H1 (cell line): ENCODE data around the gene SUPT7L. TPM values are rescaled to one million over a fixed set of nuclear protein-coding genes. Genes with fewer than 3 reads are reported as not detected.

Source experiments
- EZH2 ChIP-seq: fragments of 200-600 bp; sonication (generic); IDR thresholded peaks from 2 replicates; pipeline ENCODE4 v1.7.1; 2012; ENCODE audit warnings: low read depth, mild to moderate bottlenecking, moderate library complexity, low read length, inconsistent platforms; ENCODE audit not compliant: severe bottlenecking
- POU5F1 ChIP-seq: IDR thresholded peaks from 2 replicates; pipeline ENCODE4 v1.6.1; 2011; ENCODE audit warnings: low read depth, mild to moderate bottlenecking, low read length, moderate library complexity
- RFX5 ChIP-seq: IDR thresholded peaks from 2 replicates; pipeline ENCODE4 v1.6.1; 2011; ENCODE audit warnings: low read depth, low read length, improper control_type of control experiment, borderline replicate concordance
- RXRA ChIP-seq: IDR thresholded peaks from 2 replicates; pipeline ENCODE4 v1.6.1; 2011; ENCODE audit warnings: low read depth, mild to moderate bottlenecking, low read length, moderate library complexity; ENCODE audit not compliant: insufficient read depth
- SIRT6 ChIP-seq: IDR thresholded peaks from one replicate; pipeline ENCODE4 v1.7.1; 2012; ENCODE audit warnings: low read length, inconsistent platforms
- SP1 ChIP-seq: IDR thresholded peaks from 2 replicates; pipeline ENCODE4 v1.6.1; 2011; ENCODE audit warnings: low read depth, low read length
- TAF1 ChIP-seq: IDR thresholded peaks from 2 replicates; pipeline ENCODE4 v1.6.1; 2011; ENCODE audit warnings: mild to moderate bottlenecking, low read depth, low read length
- TCF12 ChIP-seq: IDR thresholded peaks from 2 replicates; pipeline ENCODE4 v1.6.1; 2011; ENCODE audit warnings: low read depth, mild to moderate bottlenecking, low read length
- polyA plus RNA-seq, 7 experiments: library from polyadenylated mRNA; depleted of rRNA in 3 of 7; stranded (reverse) in 5 of 7; unstranded in 2 of 7; fragments of >200 nt in 5 of 7; fragments of 200-250 nt in 2 of 7; gene quantifications; 1 replicate in 5 of 7; 2 replicates in 1 of 7; 4 replicates in 1 of 7; pipeline versions ENCODE4 v1.2.1 to v1.2.3, GENCODE V29; 2011 to 2013; ENCODE audit warnings: missing spikeins in 2 of 7, mixed read lengths in 2 of 7
- total RNA-seq: library from RNA; stranded (reverse); fragmentation: NEBNext Ultra II Directional; extraction: Animal tissue kit (Norgen Biotek cat#: 25700); gene quantifications from 2 replicates; pipeline ENCODE4 v1.2.1, GENCODE V29; 2021
- TF ChIP-seq, protein P1 (sequence below): fragments of 300-600 bp; sonication (generic); IDR thresholded peaks from 2 replicates; pipeline ENCODE4 v1.7.1; 2012; ENCODE audit warnings: low read length, moderate library complexity, mild to moderate bottlenecking, inconsistent platforms; ENCODE audit not compliant: insufficient replicate concordance

Gene SUPT7L
- total and polyA plus RNA-seq, 2 of the 8 experiments (the other 6 are each of a cell fraction or from before 2014, with no cell fraction given) = 22.2 to 26.6 TPM

DNA sequence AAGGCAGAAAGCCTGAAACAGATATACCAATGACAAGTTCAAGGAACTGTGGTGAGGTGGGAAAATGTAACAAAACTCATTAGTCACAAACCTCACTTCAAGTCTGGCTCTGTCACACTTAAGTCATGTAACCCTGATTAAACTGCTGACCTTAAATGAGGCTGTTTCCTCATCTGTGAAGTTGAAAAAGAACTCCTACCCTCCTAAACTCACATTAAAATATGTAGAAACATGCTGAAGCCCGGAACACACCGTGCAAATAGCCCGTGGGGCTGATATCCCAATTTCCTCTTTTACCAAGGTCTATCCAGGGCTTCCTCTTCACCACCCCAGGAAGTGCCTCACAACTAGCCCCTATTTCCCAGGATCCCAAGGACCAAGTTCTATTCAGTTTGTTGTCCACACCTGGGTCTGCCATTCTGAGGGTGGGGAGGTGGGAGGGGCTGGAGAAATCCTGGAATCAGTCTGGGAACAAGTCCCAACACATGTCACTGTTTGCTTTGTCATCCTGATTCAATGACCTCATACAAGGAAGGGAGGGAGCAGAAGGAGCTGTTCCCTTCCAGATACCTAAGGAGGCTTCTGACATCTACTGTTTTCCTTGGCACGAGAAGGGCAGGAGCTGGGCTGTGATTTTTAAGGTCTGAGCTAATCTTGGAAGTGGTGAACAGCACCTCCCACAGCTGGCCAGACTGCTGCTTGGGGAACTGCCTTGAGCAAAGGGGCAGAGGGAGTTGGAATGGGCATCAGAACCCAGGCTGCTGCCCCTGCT lies 42.6 kb upstream of the SUPT7L start (continued):
- TF ChIP-seq, protein P1, sequence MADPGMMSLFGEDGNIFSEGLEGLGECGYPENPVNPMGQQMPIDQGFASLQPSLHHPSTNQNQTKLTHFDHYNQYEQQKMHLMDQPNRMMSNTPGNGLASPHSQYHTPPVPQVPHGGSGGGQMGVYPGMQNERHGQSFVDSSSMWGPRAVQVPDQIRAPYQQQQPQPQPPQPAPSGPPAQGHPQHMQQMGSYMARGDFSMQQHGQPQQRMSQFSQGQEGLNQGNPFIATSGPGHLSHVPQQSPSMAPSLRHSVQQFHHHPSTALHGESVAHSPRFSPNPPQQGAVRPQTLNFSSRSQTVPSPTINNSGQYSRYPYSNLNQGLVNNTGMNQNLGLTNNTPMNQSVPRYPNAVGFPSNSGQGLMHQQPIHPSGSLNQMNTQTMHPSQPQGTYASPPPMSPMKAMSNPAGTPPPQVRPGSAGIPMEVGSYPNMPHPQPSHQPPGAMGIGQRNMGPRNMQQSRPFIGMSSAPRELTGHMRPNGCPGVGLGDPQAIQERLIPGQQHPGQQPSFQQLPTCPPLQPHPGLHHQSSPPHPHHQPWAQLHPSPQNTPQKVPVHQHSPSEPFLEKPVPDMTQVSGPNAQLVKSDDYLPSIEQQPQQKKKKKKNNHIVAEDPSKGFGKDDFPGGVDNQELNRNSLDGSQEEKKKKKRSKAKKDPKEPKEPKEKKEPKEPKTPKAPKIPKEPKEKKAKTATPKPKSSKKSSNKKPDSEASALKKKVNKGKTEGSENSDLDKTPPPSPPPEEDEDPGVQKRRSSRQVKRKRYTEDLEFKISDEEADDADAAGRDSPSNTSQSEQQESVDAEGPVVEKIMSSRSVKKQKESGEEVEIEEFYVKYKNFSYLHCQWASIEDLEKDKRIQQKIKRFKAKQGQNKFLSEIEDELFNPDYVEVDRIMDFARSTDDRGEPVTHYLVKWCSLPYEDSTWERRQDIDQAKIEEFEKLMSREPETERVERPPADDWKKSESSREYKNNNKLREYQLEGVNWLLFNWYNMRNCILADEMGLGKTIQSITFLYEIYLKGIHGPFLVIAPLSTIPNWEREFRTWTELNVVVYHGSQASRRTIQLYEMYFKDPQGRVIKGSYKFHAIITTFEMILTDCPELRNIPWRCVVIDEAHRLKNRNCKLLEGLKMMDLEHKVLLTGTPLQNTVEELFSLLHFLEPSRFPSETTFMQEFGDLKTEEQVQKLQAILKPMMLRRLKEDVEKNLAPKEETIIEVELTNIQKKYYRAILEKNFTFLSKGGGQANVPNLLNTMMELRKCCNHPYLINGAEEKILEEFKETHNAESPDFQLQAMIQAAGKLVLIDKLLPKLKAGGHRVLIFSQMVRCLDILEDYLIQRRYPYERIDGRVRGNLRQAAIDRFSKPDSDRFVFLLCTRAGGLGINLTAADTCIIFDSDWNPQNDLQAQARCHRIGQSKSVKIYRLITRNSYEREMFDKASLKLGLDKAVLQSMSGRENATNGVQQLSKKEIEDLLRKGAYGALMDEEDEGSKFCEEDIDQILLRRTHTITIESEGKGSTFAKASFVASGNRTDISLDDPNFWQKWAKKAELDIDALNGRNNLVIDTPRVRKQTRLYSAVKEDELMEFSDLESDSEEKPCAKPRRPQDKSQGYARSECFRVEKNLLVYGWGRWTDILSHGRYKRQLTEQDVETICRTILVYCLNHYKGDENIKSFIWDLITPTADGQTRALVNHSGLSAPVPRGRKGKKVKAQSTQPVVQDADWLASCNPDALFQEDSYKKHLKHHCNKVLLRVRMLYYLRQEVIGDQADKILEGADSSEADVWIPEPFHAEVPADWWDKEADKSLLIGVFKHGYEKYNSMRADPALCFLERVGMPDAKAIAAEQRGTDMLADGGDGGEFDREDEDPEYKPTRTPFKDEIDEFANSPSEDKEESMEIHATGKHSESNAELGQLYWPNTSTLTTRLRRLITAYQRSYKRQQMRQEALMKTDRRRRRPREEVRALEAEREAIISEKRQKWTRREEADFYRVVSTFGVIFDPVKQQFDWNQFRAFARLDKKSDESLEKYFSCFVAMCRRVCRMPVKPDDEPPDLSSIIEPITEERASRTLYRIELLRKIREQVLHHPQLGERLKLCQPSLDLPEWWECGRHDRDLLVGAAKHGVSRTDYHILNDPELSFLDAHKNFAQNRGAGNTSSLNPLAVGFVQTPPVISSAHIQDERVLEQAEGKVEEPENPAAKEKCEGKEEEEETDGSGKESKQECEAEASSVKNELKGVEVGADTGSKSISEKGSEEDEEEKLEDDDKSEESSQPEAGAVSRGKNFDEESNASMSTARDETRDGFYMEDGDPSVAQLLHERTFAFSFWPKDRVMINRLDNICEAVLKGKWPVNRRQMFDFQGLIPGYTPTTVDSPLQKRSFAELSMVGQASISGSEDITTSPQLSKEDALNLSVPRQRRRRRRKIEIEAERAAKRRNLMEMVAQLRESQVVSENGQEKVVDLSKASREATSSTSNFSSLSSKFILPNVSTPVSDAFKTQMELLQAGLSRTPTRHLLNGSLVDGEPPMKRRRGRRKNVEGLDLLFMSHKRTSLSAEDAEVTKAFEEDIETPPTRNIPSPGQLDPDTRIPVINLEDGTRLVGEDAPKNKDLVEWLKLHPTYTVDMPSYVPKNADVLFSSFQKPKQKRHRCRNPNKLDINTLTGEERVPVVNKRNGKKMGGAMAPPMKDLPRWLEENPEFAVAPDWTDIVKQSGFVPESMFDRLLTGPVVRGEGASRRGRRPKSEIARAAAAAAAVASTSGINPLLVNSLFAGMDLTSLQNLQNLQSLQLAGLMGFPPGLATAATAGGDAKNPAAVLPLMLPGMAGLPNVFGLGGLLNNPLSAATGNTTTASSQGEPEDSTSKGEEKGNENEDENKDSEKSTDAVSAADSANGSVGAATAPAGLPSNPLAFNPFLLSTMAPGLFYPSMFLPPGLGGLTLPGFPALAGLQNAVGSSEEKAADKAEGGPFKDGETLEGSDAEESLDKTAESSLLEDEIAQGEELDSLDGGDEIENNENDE = no peak
- no peak for TF ChIP-seq RXRA
- no peak for TF ChIP-seq TAF1
- TF ChIP-seq SIRT6 = no peak
- TF ChIP-seq SP1 = no peak
- TF ChIP-seq POU5F1 = no peak
- TF ChIP-seq RFX5 = no peak
- TF ChIP-seq EZH2 = no peak
- TF ChIP-seq TCF12 = no peak
